GM21447 (cell line): ENCODE results near the gene RNF11.
"Not testable (repeated sequence)": the region's sequence is repeated elsewhere in the genome, so short reads cannot be mapped to it uniquely, and the experiment has no call there.

ENCODE experiments used
- ATAC-seq: cut with Tn5 transposase; IDR thresholded peaks from one replicate; pipeline ENCODE4 v1.9.1; 2021; ENCODE audit not compliant: unreplicated experiment

The RNF11 gene

GRCh38 chr1:51235673-51236530, at the start of gene RNF11:
TSS of gene RNF11 (plus strand) at chr1:51236273. CDS start at chr1:51236757, 484 bp downstream.
- peak; percentile 73 for ATAC-seq

DNA sequence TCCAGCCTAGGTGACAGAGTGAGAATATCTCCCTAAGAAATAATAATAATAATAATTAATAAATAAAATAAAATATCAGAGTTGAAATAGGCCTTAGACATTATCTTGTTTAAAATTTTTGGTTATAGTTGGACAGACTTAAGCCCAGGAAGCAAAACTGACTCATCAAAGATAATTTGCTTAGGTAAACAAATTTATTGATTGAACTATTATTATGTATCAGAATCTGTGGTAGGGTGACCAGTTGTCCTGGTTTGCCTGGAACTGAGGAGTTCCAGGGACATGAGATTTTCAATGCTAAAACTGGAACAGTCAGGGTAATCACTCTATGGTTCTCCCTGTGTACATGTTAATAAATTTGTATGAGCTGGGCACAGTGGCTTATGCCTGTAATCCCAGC, 47.8 kb upstream of the RNF11 start:
- no peak for ATAC-seq

DNA sequence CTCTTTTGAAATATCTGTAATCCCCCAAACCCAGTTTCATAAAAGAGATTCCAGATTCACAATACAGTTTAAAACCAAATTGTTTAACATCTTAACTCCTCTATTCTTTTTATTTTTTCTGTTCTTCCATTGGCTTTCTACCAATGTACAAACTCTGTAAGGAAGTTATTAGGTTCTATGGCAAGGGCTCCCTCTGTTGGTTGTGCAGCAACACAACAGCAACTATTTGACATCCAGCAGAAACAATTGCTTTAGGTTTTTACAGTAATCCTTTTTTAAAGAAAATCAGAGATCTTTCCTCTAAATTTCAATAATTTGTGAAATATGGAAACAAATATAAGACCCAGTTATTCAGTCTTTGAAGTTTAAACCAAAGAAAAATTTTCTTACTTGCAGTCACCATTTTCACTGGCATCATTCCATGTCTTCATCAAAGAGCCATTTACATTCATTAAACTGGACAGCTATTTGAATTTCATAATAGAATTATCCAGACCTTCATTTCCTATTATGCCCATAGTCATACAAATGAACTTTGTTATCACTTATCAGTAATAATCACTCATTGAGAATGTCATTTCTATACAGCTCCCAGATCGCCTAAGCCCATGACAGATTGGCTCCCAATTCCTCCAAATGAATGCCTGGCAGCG, 46.5 kb upstream of the RNF11 start:
- ATAC-seq = no peak

GRCh38 chr1:51190961-51191360, 45.1 kb upstream of the RNF11 start:
- ATAC-seq = no peak

DNA sequence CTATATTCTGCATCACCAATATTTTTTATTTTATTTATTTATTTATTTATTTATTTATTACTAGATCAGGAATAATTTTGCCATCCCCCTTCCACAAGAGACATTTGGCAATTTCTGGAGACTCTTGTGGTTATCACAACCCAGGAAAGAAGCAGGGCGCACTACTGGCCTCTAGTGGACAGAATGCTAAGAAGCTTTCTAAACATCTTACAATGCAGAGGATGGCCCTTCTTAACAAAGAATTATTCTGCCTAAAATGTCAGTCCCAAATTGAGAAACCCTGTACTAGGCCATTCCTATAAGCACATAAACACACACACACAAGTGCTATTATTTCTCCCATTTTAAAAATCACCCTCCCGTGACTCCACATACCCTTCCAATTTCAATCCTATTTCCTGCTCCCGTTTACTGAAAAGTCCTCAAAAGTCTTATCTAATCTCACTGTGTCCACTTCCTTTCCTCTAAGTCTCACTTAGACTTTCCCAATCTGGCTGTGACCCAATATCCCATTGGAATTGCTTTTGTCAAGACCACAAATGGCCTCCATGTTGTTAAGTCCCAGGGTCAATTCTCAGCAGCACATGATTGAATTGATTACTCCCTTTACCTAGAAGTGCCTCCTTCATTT, 43.7 kb upstream of the RNF11 start:
- ATAC-seq = no peak

- no peak for ATAC-seq
Measured at GRCh38 chr1:51193564-51193963, 42.5 kb upstream of the RNF11 start.

GRCh38 chr1:51203121-51203873, 32.8 kb upstream of the RNF11 start:
- ATAC-seq = peak; percentile 87

GRCh38 chr1:51203874-51204245, 32.2 kb upstream of the RNF11 start:
- no peak for ATAC-seq

DNA sequence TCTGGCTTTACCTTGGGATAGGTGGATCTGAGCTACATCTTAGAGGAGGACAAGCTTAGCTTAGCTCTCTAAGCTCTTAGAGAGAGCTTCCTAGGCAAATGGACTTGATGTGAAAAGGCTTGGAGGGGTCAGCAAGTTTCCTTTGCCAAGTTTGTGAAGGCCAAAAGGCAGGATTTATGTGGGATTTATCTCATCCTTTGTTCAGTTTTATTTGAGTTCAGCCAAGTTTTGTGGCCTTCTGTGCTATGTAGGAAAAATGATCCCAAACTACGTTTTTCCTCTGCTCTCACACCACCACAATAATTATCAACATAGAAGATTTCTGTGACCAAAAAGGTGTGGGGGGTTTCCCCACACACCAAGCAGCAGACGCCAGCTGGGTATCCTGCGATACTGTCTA, 26.0 kb upstream of the RNF11 start:
- no peak for ATAC-seq

- no peak for ATAC-seq
Measured at GRCh38 chr1:51210676-51211075, 25.4 kb upstream of the RNF11 start.

DNA sequence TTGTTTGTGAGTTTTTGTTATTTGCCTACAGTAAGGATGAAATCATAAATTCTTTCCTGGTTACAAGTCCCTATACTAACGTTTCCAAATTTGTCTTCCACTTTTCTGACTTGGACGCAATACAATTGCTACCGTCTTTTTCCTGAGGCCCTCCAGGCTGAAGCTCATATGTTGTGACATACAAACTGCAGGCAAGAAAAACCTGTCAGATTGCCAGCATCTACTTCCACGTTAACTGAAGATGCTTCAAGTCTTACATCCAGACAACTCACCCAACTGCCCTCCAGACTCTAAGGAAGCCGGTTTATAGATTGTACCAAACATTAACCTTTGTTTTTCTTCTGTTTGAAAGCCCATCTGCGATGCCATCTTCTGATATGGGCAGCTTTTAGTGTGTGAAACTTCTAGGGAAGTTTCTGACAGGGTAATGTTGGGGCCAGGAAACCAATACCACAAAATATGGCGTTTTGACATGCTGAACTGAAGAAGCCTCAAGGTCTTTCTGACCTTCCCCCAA, 21.4 kb upstream of the RNF11 start:
- ATAC-seq = no peak

- ATAC-seq = no peak
Measured at GRCh38 chr1:51215169-51215568, 20.9 kb upstream of the RNF11 start.

DNA sequence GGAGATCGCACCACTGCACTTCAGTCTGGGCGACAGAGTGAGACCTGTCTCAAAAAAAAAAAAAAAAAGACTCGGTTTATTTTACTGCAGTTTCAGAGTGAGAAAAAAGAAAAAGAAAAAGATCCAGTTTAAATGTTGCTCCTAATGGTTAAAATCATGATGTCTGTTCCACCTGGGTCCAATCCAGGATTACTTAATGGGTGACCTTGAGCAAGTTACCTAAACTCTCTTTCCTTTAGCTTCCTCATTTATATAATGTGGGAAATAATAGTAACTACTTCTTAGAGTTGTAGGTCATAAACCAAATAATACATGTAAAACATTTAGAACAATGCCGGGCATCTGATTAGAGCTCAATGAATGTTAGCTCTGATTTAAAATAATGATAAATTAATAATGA, 19.4 kb upstream of the RNF11 start:
- ATAC-seq = no peak

- ATAC-seq = no peak
Measured at GRCh38 chr1:51217101-51217500, 19.0 kb upstream of the RNF11 start.

- no peak for ATAC-seq
Measured at GRCh38 chr1:51218570-51218969, 17.5 kb upstream of the RNF11 start.

GRCh38 chr1:51219022-51219421, 17.1 kb upstream of the RNF11 start:
- no peak for ATAC-seq

GRCh38 chr1:51221529-51221928, 14.5 kb upstream of the RNF11 start:
- not testable (repeated sequence) for ATAC-seq

- ATAC-seq = no peak
Measured at GRCh38 chr1:51222136-51222787, 13.8 kb upstream of the RNF11 start.

DNA sequence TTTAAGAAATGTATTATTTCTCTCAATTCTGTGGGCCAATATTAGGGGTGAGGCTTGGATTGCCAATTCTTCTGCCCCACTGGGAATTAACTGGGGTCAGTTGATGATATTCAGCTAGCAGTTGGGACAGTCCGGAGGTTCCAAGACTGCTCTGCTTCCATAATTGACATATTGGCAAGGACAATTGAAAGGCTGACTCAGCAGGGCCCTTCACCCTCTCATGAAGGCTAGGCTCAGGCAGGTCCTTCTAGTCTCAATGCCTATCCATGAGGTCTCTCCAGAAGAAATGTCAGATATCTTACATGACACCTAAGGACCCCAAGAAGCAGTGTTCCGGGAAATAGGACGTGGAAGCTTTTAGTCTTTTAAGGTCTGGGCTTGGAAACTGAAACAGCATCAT, 13.3 kb upstream of the RNF11 start:
- no peak for ATAC-seq

GRCh38 chr1:51224255-51224654, 11.8 kb upstream of the RNF11 start:
- ATAC-seq = no peak
